ENCODE measurements around the gene IGFBP2.

DNA sequence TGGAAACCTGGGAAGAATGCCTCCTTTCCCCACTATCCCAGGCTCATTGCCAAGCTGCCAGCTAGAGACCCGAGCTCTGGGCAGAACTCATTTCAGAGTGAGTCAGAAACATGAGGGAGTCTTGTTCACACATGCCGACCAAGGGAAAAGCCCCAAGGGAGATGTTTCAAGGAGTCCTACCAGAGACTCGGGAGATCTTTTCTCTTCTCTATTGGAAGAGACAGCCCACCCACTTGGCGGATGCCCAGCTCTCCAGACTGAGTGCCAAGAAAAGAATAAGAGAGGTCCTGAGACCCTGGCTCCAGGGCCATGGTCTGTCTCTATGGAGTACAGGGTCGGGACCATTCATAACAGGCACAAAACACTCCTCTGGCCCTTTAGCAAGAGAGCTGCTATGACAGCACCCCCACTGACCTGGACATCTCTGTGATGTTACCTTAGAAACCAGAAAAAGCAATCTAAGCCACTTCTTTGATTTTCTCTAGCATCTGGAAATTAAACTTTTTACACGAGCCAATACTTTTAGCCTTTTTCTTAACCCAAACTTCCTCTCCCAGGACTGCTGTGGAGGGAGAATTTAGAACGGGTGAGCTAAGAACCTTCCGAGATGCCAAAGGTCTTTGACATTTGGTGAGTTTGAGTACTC, 80.6 kb downstream of the IGFBP2 start:
- TF ChIP-seq, protein P1, sequence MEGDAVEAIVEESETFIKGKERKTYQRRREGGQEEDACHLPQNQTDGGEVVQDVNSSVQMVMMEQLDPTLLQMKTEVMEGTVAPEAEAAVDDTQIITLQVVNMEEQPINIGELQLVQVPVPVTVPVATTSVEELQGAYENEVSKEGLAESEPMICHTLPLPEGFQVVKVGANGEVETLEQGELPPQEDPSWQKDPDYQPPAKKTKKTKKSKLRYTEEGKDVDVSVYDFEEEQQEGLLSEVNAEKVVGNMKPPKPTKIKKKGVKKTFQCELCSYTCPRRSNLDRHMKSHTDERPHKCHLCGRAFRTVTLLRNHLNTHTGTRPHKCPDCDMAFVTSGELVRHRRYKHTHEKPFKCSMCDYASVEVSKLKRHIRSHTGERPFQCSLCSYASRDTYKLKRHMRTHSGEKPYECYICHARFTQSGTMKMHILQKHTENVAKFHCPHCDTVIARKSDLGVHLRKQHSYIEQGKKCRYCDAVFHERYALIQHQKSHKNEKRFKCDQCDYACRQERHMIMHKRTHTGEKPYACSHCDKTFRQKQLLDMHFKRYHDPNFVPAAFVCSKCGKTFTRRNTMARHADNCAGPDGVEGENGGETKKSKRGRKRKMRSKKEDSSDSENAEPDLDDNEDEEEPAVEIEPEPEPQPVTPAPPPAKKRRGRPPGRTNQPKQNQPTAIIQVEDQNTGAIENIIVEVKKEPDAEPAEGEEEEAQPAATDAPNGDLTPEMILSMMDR (IDR thresholded peaks at IDR 0.05) = no peak
- TF ChIP-seq POLR2A (IDR thresholded peaks at IDR 0.05) = no peak

Data from uterus (tissue), 2 donors.